Sigmoid colon (tissue), 4 donors: Measurements from ENCODE around the gene DYNC1H1.
"Not testable (repeated sequence)": the region's sequence is repeated elsewhere in the genome, so short reads cannot be mapped to it uniquely, and the experiment has no call there.

Experiments used
- CTCF ChIP-seq, 4 experiments: fragments of 450-650 bp in 3 of 4; fragments of 200-600 bp in 1 of 4; IDR thresholded peaks; one replicate each; pipeline ENCODE4 v1.5.1; 2016 to 2019; ENCODE audit warnings: antibody characterized with exemption in 4 of 4, mild to moderate bottlenecking in 3 of 4, moderate library complexity in 2 of 4
- EP300 ChIP-seq, 4 donors: sonication (generic); formaldehyde crosslinking; IDR thresholded peaks; one replicate each; pipeline ENCODE4 v1.6.1; 2017; ENCODE audit warnings: antibody characterized with exemption in 4 of 4
- POLR2A ChIP-seq, 2 donors: fragments of 450-650 bp; IDR thresholded peaks; one replicate each; pipeline ENCODE4 v1.6.1; 2016; ENCODE audit warnings: antibody characterized with exemption in 2 of 2, mild to moderate bottlenecking in 2 of 2, moderate library complexity in 2 of 2
- POLR2AphosphoS5 ChIP-seq, 4 donors: sonication (generic); formaldehyde crosslinking; IDR thresholded peaks; one replicate each; pipeline ENCODE4 v1.6.1; 2017; ENCODE audit warnings: antibody characterized with exemption in 4 of 4

GRCh38 chr14:102078361-102078791, 114.0 kb downstream of the DYNC1H1 start:
- not testable (repeated sequence) for TF ChIP-seq POLR2A, CTCF, POLR2AphosphoS5, EP300 (IDR thresholded peaks at IDR 0.05)
